ENCODE results near the gene CAB39.

The CAB39 gene

GRCh38 chr2:230840301-230840700 lies 127.7 kb downstream of the CAB39 start:
- H3K4me3 ChIP-seq (ENCODE audit: low read length), result no peak overlapping the region
- no peak for DNase-seq (ENCODE audit: low read depth)
- TF ChIP-seq, protein P1, sequence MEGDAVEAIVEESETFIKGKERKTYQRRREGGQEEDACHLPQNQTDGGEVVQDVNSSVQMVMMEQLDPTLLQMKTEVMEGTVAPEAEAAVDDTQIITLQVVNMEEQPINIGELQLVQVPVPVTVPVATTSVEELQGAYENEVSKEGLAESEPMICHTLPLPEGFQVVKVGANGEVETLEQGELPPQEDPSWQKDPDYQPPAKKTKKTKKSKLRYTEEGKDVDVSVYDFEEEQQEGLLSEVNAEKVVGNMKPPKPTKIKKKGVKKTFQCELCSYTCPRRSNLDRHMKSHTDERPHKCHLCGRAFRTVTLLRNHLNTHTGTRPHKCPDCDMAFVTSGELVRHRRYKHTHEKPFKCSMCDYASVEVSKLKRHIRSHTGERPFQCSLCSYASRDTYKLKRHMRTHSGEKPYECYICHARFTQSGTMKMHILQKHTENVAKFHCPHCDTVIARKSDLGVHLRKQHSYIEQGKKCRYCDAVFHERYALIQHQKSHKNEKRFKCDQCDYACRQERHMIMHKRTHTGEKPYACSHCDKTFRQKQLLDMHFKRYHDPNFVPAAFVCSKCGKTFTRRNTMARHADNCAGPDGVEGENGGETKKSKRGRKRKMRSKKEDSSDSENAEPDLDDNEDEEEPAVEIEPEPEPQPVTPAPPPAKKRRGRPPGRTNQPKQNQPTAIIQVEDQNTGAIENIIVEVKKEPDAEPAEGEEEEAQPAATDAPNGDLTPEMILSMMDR (conservative IDR thresholded peaks at IDR 0.05; ENCODE audit: low read length), result no peak

DNA sequence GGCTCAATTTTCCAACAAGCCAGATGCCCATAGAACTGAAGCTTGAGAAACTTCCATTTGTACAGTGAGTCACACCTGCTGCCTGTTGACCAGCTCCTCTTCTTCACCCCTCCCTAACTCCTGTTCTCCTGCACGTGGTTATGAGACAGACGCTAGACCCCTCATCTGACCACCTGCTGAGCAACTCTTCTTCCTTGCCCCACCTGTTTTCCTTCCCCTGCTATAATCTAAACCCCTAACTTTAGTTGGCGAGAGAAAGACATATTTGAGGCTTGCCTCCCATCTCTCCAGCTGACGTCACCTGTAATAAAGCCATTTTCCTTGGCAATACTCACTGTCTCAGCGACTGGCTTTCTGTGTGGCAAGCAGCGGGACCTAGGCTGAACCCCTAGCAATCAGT lies 129.8 kb downstream of the CAB39 start:
- no peak for DNase-seq (ENCODE audit: low read depth)
- H3K4me3 ChIP-seq (ENCODE audit: low read length), result no peak overlapping the region
- TF ChIP-seq, protein P1 (conservative IDR thresholded peaks at IDR 0.05; ENCODE audit: low read length), result no peak

DNA sequence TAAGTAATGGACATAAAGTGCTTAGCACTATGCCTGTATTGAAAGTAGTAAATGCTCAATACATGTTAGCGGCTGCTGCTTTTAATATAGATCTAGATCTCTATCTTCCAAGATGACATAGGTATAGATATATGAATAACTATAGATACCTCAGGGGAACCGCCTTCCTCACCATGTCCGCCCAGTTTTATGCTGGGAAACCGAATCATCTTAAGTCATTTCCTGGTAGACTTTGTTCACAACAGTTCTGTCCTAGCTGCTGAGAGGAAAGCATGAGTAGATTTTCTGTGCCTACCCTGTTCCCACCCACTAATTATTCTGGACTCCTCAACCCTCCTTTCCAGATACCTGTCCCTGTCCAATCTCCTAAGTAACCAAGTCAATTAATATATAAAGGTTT lies 130.5 kb downstream of the CAB39 start:
- TF ChIP-seq, protein P1 (conservative IDR thresholded peaks at IDR 0.05; ENCODE audit: low read length), result no peak
- no peak for DNase-seq (ENCODE audit: low read depth)
- H3K4me3 ChIP-seq (ENCODE audit: low read length), result no peak overlapping the region

- DNase-seq (ENCODE audit: low read depth), result no peak
These were observed 133.7 kb downstream of the CAB39 start for GRCh38 chr2:230846360-230846759.

DNA sequence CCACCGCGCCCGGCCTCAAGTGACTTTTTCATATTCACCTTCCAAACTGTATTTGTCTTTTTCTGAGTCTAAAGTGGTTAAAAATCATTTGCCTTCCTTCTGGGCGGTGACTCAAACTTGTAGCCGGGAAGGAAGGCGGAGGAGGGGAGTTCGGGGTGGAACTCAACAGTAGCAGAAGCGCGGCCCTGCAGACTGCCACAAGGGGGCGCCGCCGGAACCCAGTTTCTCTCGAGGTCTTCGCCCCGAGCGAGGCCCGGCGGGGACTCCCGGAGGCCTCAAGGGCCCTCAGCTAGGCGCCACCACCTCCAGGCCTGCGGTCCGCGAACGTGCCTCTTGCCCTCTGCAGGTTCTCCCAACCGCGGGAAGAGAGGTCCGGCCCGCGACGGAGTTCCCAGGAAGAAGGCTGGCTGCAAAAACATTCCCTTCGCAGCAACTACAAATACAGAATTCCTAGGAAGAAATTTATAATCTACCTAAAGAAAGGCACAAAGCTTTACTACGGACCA lies 135.3 kb downstream of the CAB39 start:
- DNase-seq (ENCODE audit: low read depth), result peak; percentile 78
- TF ChIP-seq, protein P1 (conservative IDR thresholded peaks at IDR 0.05; ENCODE audit: low read length), result peak; percentile 77
- H3K4me3 ChIP-seq (ENCODE audit: low read length), result no peak overlapping the region

More at GRCh38 chr2:230846360-230846759, 133.7 kb downstream of the CAB39 start:
- TF ChIP-seq, protein P1 (conservative IDR thresholded peaks at IDR 0.05; ENCODE audit: low read length), result no peak
- H3K4me3 ChIP-seq (ENCODE audit: low read length), result no peak overlapping the region

DNA sequence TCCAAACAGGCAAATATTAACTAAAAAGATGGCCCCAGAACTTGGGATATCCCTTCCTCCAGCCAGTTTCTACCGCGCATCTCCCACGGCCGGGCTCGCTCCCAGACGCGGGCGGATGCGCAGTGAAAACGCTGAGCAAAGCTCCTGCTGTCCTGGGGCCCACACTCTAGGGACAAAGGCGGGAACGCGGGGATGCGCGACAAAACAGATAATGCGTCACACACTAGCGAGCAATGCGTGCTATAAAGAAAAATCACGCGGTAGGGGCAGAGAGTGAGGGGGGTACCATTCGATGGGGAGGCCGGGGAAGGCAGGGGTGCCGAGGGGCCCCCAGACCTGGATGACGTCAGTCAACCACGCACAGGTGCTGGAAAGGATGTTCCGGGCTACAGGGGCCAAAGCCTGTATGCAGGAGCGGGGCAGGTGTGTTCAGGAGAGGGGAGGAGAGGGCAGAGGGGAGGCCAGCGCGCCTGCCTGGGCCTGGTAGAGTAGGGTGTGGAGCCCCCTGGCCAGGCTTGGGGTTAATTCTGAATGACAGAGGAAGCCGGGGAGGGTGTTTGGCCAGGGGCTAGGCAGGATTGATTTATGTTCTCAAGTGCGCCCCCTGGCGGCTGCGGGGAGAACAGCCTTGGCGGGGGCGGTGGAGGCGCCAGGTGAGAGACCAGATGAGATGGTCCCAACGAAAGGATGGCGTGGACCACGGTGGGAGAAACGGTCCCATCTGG lies 137.2 kb downstream of the CAB39 start:
- H3K4me3 ChIP-seq (ENCODE audit: low read length), result no peak overlapping the region
- DNase-seq (ENCODE audit: low read depth), result no peak
- TF ChIP-seq, protein P1 (conservative IDR thresholded peaks at IDR 0.05; ENCODE audit: low read length), result peak; percentile 72

DNA sequence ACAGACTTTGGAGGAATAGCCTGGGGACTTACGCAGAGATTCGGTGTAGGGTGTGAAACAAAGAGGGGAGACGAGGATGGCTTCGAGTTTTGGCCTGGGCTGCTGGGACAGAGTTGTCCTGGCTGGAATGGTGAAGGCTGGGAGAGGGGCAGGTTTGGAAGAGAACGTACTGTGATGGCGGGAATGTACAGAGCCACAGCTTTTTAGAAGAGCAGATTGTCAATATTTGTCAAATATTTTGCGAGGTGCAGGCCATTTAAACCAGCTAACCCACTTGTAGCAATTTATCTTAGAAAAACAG lies 137.7 kb downstream of the CAB39 start:
- TF ChIP-seq, protein P1 (conservative IDR thresholded peaks at IDR 0.05; ENCODE audit: low read length), result no peak
- no peak for DNase-seq (ENCODE audit: low read depth)
- H3K4me3 ChIP-seq (ENCODE audit: low read length), result no peak overlapping the region
